Measurements from ENCODE around the gene CAMKV.

CAMKV gene

DNA sequence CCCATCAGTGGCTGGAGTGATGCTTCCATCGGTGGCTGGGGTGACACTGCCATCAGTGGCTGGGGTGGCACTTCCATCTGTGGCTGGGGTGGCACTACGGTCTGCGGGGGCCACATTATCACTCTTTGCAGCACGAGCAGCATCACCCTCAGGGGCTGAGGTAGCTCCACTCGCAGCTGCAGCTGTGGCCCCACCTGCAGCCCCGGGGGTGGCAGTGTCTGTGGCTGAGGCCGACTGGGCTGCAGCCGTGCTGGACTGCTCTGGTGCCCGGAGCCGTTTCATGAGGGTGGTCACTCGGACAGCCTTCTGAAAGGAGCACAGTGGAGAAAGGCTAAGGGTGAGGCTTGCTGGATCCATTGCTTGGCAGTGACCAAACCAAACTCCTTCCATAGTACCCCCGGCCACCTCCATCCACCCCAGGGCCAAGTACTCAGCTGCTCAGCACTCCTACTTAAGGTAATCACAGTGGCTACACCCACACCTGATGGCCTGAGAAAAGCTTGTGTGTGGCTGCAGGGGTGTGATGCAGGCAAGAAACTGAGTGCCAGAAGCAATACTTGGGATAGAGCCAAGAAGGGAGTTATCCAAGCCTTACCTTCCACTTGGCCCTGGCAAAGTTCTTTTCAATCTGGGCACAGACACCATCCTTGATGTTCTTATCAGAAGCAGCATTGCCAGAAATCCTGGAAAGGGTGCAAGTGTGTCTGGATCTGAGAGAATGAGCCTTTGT lies 10.0 kb downstream of the CAMKV start:
- Histone ChIP-seq H3K36me3 (ENCODE audit: control insufficient read depth, insufficient read depth, low read length) (no peaks in the 10 kb centered on the region), H3K4me3 (replicated peaks; ENCODE audit: low read depth, low read length) (no peak overlapping the region), H3K27me3 (replicated peaks; ENCODE audit: control insufficient read depth, insufficient read depth, low read length) (no peaks in the 10 kb centered on the region; the same call in 1 of the 2 replicates)
- TF ChIP-seq, protein P1, sequence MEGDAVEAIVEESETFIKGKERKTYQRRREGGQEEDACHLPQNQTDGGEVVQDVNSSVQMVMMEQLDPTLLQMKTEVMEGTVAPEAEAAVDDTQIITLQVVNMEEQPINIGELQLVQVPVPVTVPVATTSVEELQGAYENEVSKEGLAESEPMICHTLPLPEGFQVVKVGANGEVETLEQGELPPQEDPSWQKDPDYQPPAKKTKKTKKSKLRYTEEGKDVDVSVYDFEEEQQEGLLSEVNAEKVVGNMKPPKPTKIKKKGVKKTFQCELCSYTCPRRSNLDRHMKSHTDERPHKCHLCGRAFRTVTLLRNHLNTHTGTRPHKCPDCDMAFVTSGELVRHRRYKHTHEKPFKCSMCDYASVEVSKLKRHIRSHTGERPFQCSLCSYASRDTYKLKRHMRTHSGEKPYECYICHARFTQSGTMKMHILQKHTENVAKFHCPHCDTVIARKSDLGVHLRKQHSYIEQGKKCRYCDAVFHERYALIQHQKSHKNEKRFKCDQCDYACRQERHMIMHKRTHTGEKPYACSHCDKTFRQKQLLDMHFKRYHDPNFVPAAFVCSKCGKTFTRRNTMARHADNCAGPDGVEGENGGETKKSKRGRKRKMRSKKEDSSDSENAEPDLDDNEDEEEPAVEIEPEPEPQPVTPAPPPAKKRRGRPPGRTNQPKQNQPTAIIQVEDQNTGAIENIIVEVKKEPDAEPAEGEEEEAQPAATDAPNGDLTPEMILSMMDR (IDR thresholded peaks at IDR 0.05; ENCODE audit: insufficient read depth, low read length, poor library complexity, severe bottlenecking): no peak
- no peak for DNase-seq (ENCODE audit: extremely low read depth, insufficient read length)

DNA sequence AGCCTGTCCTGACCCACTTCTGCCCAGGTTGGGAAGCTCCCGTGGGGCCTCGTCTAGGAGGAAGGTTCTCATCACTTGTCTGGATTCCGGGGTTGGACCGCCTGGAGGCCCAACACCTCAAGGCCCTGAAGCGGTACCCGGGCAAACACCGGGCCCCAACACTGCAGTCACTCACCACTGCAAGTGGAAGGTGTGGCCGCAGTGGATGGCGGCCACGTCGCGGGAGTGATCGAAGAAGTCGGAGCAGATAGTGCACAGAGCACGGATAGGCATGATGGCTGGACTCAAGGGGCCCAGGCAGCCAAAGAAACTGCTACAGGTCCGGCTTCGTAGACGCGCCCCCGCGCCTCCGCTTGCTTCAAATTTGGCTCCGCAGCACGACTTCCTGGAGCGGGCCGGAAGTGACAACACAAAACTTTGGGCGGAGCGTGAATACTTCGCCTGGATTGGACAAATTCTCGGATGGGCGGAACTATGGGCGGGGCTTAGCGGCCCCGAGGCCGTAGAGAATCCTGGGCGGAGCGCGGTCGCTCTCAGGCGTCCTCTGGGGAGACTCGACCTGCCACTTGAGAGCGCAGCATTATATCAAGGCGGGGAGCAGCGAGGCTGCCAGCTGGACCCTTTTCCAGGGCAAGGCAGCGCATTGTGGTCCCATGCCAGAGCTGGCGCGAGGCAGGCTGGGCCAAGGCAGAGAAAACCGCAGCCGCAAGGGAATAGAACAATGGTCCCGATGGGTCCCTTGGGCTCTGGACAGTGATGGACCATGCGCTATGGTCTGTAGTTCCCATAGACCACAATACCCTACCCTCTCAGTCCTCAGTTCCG lies 13.3 kb downstream of the CAMKV start, which contains the start of gene TRAIP:
TSS of gene TRAIP (minus strand) at position 384 of the 825 bp plus-strand sequence. CDS start at position 273, 111 bp downstream.
- peak; percentile 94 for DNase-seq (ENCODE audit: extremely low read depth, insufficient read length)
- Histone ChIP-seq H3K27me3 (replicated peaks; ENCODE audit: control insufficient read depth, insufficient read depth, low read length) (no peaks in the 10 kb centered on the region; the same call in 1 of the 2 replicates), H3K4me3 (replicated peaks; ENCODE audit: low read depth, low read length) (peak within 1 kb of the TSS; percentile 95), H3K36me3 (ENCODE audit: control insufficient read depth, insufficient read depth, low read length) (no peaks in the 10 kb centered on the region)
- TF ChIP-seq, protein P1 (IDR thresholded peaks at IDR 0.05; ENCODE audit: insufficient read depth, low read length, poor library complexity, severe bottlenecking): peak; percentile 20

DNA sequence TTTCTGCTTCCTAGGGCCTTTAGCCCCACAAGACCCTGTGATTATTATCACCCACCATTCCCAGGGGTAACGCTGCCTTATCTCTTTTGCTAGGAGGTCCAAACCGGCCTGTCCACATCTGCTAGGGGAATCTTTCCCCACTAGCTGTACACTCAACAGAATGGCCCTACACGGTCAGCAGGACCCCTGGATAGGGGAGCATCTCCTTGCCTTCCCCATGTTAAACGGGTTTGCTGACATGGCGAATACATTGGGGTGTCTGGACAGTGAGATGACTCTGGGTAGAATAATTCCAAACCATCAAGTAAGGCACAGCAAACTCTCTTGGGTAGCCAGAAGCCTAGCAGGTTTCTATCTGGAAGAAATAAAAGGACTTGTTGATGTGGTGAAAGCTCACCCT lies 14.0 kb downstream of the CAMKV start:
- H3K4me3 ChIP-seq (replicated peaks; ENCODE audit: low read depth, low read length): peak overlapping the region; percentile 95
- TF ChIP-seq, protein P1 (IDR thresholded peaks at IDR 0.05; ENCODE audit: insufficient read depth, low read length, poor library complexity, severe bottlenecking): no peak
- H3K27me3 ChIP-seq (replicated peaks; ENCODE audit: control insufficient read depth, insufficient read depth, low read length): no peaks in the 10 kb centered on the region; the same call in 1 of the 2 replicates
- no peak for DNase-seq (ENCODE audit: extremely low read depth, insufficient read length)
- no peaks in the 10 kb centered on the region for H3K36me3 ChIP-seq (ENCODE audit: control insufficient read depth, insufficient read depth, low read length)

DNA sequence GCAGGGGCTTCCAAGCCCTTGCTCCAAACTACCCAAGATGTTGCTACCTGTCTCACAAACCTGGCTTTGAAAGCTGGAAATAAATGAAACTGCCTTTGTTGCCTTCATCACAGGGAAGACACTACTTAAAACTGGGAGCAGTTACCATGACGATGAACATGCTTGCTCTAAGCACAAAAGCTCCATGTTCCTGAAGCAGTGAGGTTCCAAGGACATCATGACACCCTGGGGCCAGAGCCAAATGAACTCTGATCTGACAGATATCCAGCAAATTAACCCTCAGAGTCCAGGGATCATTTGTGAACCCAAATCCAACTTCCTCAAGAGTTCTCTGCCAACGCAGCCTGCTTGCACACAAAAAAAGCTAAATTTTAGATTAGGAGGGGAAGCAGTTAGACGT lies 24.0 kb downstream of the CAMKV start:
- no peaks in the 10 kb centered on the region for H3K27me3 ChIP-seq (replicated peaks; ENCODE audit: control insufficient read depth, insufficient read depth, low read length)
- no peak overlapping the region for H3K4me3 ChIP-seq (replicated peaks; ENCODE audit: low read depth, low read length)
- TF ChIP-seq, protein P1 (IDR thresholded peaks at IDR 0.05; ENCODE audit: insufficient read depth, low read length, poor library complexity, severe bottlenecking): no peak
- DNase-seq (ENCODE audit: extremely low read depth, insufficient read length): no peak
- peaks cover 13% of the 10 kb centered on the region for H3K36me3 ChIP-seq (ENCODE audit: control insufficient read depth, insufficient read depth, low read length)

DNA sequence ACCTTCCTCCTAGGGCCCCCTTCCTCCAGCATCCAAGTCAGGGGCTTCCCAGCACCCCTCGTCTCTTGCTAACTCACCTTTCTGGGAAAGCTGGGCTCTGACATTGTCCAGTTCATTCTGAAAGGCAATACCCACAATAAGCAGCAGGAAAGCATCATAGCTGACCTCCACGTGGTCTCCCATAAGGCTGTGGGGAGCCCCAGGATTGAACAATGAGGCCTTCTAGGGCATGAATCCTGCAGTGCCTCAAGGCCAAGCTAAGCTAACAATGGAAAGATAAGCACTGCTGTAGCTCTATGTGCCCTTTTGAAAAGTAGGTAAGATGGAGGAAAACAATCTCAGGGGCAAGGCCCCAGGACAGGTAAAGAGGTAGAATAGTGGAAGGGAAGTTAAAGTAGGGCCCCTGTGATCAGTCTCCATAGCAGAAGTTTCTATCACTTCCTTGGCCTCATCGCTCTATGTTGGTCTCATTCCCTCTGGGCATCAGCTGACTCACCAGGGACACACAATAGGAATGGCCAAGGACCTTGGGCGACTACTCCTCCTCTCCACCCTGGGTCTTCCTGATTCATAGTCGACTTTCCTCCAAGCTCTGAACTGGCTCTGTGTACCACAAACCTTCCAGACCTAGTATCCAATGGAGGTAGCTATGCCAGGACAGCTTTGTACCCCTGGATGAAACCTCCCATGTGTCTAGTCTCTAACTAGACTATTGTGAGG lies 25.1 kb downstream of the CAMKV start:
- no peak for DNase-seq (ENCODE audit: extremely low read depth, insufficient read length)
- TF ChIP-seq, protein P1 (IDR thresholded peaks at IDR 0.05; ENCODE audit: insufficient read depth, low read length, poor library complexity, severe bottlenecking): no peak
- Histone ChIP-seq H3K36me3 (ENCODE audit: control insufficient read depth, insufficient read depth, low read length) (peaks cover 17% of the 10 kb centered on the region), H3K27me3 (replicated peaks; ENCODE audit: control insufficient read depth, insufficient read depth, low read length) (no peaks in the 10 kb centered on the region), H3K4me3 (replicated peaks; ENCODE audit: low read depth, low read length) (no peak overlapping the region)

Measured in GM06990 (cell line).